SH-SY5Y (cell line): Measurements from ENCODE around the gene CDCP2.

Experiments used
- GATA2 ChIP-seq: IDR thresholded peaks from 2 replicates; pipeline ENCODE4 v1.6.1; 2011; ENCODE audit warnings: mild to moderate bottlenecking, low read depth, low read length
- GATA3 ChIP-seq: IDR thresholded peaks from 2 replicates; pipeline ENCODE4 v1.6.1; 2011; ENCODE audit warnings: low read depth, mild to moderate bottlenecking, low read length, moderate library complexity

GRCh38 chr1:54124906-54125305 is 27.9 kb downstream of the CDCP2 start:
- TF ChIP-seq GATA3 = no peak
- no peak for TF ChIP-seq GATA2
